Hematopoietic multipotent progenitor cell treated with erythropoietin and hydrocortisone succinate and interleukin-3 and kit ligand, for 8 days (in vitro differentiated cells): ENCODE results near the gene DUT.

Experiments used
- DNase-seq: peaks from one replicate; pipeline ENCODE4 v3.0.0-alpha.2; 2015

Gene DUT

DNA sequence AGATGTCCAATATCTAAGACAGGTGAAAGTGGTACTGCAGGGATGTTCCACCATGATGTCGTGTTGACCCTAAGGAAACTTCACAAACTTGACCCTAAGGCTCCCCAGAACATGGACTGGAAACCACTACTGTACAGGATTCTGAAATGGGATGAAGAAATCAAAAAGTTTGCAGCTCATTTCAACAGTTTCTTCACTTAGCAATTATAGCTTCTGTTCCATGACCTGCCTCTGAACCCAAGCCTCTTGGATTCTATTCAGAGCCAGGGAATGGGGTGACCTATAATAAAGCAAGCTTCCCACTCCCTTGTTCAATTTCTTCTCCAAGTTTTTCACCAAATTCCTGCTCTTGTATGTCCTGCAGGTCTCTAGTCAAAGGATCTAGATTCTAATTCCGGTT lies 40.7 kb downstream of the DUT start:
- no peak for DNase-seq

DNA sequence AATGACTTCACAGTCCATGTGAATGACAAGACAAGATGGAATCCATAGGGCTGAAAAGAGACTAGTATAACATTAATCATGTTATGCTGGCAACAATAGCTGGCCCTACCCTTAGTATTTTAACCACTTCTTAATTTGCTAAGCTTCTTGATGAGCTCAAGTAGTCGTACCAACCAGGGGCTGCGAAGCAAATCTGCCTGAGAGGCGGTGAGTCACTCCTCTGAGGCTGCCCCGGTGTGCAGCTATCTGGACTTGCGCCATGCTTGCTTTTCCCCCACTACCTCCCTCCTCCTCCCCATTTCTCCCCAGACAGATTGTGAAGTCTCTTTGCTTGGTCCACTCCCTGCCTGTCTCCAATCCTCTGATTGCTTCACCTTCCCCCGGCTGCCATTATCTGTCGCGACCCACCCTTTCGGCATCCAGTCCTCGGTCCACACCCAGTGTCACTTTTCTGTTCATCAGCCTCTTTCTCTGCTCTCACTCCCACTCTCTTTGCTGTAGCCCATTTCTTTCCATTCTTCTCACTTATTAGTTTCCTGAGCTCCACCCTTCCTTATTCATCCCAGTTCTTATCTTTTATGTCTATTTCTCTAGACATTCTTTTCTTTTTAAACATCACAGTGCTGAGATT lies 42.7 kb downstream of the DUT start:
- DNase-seq, result no peak

DNA sequence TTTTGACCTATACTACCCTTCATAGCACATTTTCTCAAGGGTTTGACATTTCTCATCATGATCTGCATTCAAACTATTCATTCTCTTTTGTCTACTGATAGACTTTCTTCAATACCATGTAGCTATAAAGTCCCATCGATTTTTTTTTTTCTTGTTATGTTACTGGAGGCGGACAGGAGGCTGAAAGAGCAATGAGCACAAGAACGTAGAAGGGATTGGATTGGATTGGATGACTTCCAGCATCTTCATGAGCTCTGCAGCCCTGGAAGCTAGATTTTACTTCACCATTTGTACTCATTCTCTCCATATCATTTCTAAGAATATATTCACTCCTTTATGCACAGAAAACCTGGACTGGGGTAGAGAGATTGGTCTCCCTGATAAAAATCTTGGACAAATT lies 43.2 kb downstream of the DUT start:
- no peak for DNase-seq

DNA sequence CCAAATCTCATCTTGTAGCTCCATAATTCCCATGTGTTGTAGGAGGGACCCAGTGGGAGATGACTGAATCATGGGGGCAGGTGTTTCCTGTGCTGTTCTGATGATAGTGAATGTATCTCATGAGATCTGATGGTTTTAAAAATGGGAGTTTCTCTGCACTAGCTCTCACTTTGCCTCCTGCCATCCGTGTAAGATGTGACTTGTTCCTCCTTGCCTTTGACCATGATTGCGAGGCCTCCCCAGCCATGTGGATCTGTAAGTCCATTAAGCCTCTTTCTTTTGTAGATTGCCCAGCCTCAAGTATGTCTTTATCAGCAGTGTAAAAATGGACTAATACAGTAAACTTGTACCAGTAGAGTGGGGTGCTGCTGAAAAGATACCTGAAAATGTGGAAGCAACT lies 44.5 kb downstream of the DUT start:
- DNase-seq, result no peak

DNA sequence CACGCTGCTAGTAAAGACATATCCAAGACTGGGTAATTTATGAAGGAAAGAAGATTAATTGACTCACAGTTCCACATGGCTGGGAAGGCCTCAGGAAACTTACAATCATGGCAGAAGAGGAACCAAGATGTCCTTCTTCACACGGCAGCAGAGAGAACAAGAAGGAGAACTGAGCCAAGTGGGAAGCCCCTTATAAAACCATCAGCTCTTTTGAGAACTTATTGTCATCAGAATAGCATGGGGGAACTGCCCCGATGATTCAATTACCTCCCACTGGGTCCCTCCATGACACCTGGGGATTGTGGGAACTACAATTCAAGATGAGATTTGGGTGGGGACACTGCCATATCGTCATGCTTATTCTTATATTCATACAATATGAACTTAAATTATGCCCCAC lies 49.0 kb downstream of the DUT start:
- no peak for DNase-seq

DNA sequence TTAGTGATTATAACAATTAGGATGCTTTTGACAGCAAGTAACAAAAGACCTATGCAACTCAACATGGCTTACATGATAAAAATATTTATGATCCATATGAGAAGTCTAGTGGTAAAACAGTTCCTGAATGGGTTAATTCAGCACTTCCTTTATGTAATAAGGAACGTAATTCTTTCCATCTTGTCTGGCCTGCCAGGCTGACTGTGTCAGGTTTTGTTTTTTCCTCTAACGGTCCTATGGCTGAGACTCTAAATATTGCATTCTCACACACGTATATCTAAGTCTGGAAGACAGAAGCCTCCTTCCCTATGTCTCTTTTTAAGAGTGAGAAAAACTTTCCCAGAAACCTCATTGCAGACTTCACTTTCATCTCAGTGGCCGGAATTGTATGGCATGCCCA lies 50.6 kb downstream of the DUT start:
- no peak for DNase-seq

DNA sequence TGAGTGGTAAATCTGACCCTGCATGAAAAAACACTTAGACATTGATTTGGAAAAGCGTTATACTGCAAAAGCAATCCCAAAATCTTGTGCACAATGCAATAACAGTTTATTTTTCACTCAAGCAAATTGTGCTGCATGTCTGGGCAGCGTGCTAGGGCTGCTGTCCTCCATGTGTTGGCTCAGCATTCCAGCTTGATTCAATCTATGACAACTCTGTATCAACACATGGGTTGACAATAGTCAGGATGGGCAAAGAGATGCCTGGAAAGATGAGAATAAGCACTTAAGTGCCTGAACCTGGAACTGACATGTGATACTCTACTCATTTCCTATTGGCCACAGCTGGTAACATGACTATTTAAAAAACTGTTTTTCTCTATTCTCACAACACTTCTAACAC lies 51.8 kb downstream of the DUT start:
- no peak for DNase-seq

- no peak for DNase-seq
Measured at GRCh38 chr15:48384616-48385015, 53.4 kb downstream of the DUT start.

- no peak for DNase-seq
Measured at GRCh38 chr15:48385031-48385830, 54.0 kb downstream of the DUT start.

DNA sequence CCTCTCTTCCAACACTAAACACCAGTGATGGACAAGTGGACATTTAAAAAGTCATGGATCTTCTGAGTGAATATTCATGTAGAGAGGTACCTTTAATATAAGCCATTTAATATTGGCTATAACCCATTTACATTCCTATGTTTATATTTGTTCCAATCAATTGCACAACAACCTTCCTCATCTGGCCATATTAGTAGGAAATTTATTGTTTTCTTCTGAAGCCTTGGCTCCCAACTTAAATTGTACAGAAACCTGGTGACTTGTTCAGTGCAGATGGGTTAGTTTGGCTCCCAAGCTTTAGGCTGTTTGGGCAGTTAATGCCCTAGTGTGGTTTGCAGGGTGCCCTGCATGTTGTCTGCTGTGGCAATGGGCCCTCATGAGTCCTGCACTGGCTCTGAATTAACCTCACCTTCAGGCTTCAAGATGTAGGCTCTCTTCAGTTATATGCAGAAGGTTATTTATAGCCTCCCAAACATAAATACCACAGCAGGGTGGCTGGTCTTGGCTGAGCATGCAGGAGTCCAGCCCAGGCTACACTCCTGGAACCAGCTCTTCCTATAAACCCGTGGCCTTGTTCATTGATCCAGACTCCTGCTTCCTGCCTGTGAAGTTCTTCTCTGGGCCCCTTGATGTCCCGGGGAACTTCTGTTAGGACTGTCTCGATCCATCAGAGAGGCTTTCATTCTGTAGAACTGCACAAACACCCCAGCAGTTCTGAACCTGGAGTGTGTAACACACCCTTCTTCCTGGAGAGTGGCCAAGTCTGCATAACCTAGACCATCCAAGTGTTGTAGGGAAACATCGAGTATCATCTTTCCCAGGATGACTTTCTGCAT lies 57.0 kb downstream of the DUT start:
- DNase-seq, result no peak

GRCh38 chr15:48388910-48389309 lies 57.7 kb downstream of the DUT start:
- no peak for DNase-seq

- no peak for DNase-seq
Measured at GRCh38 chr15:48389691-48390143, 58.5 kb downstream of the DUT start.

GRCh38 chr15:48391950-48392349 lies 60.7 kb downstream of the DUT start:
- no peak for DNase-seq

DNA sequence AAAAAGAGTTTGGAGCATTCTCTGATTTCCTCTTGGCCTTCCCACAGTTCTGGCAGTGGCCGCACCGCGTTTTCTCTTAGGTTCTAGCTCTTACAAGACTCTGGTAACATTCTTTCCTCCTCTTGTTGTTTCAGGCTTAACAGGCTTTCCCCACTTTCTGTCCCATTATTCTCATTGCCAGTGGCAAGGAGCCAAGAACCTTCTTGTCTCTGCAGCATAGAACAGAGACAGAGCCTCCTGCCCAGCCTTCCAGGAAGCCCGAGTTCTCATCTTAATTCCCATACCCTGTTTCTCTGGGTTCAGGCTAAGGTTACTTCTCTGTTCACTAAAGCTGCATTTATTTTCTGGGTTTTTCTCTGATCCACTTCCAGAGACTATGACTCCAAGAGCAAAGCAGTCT lies 61.1 kb downstream of the DUT start:
- DNase-seq, result no peak
